Measurements from ENCODE around the gene VWA7.

- no peak for TF ChIP-seq CTCF (IDR thresholded peaks at IDR 0.05)
- TF ChIP-seq POLR2A (IDR thresholded peaks at IDR 0.05) = no peak
These were observed 36.5 kb downstream of the VWA7 start for GRCh38 chr6:31740397-31741223.

Measured in prostate gland (tissue), 2 donors.